GM12891 (cell line): Measurements from ENCODE around the gene BEST4.

ENCODE experiments used
- PAX5 ChIP-seq: IDR thresholded peaks from 2 replicates; pipeline ENCODE4 v1.6.1; 2011; ENCODE audit warnings: low read length, moderate library complexity, mild to moderate bottlenecking; ENCODE audit not compliant: insufficient read depth, severe bottlenecking
- POLR2A ChIP-seq: IDR thresholded peaks from 2 replicates; pipeline ENCODE4 v1.6.1; 2011; ENCODE audit warnings: low read depth, low read length, control low read depth
- POLR2AphosphoS5 ChIP-seq: IDR thresholded peaks from 2 replicates; pipeline ENCODE4 v1.6.1; 2011; ENCODE audit warnings: low read depth, low read length, control low read depth
- POU2F2 ChIP-seq: IDR thresholded peaks from 2 replicates; pipeline ENCODE4 v1.6.1; 2011; ENCODE audit warnings: low read depth, mild to moderate bottlenecking, control low read depth, low read length, moderate library complexity
- SPI1 ChIP-seq: IDR thresholded peaks from 2 replicates; pipeline ENCODE4 v1.6.1; 2011; ENCODE audit warnings: low read depth, low read length, control low read depth
- TAF1 ChIP-seq: IDR thresholded peaks from 2 replicates; pipeline ENCODE4 v1.6.1; 2011; ENCODE audit warnings: low read depth, low read length, control low read depth

GRCh38 chr1:44822131-44822701 is 34.2 kb upstream of the BEST4 start:
- no peak for TF ChIP-seq POLR2AphosphoS5
- TF ChIP-seq TAF1: no peak
- no peak for TF ChIP-seq POLR2A
- TF ChIP-seq SPI1: no peak
- TF ChIP-seq POU2F2: no peak
- TF ChIP-seq PAX5: no peak
